ENCODE results near the gene SLC34A1. TPM values are rescaled to one million over a fixed set of nuclear protein-coding genes. Genes with fewer than 3 reads are reported as not detected.

The SLC34A1 gene
- total RNA-seq, 6 experiments from 2014 or later, result 0.12 to 5.3 (median 1.6) TPM; not detected in 1

GRCh38 chr5:177434437-177434836 lies 50.2 kb downstream of the SLC34A1 start:
- ATAC-seq, result no peak
- Histone ChIP-seq H3K4me1 (peaks cover 0 to 3% (median 0%) of the 10 kb centered on the region in 4 donors), H3K4me3 (no peak overlapping the region), H3K27ac (no peak overlapping the region), H3K9me3 (no peaks in the 10 kb centered on the region), H3K27me3 (no peaks in the 10 kb centered on the region), H3K36me3 (peaks cover 0 to 44% (median 0%) of the 10 kb centered on the region in 4 donors)
- no CpG with 5 or more reads among the region's 8 CpGs for WGBS (ENCODE audit: insufficient coverage, low coverage, low lambda C conversion rate, missing lambda C conversion rate)
- no peak for DNase-seq
- intact Hi-C loops (cut with DNase I), result no loop called here
- TF ChIP-seq, protein P1, sequence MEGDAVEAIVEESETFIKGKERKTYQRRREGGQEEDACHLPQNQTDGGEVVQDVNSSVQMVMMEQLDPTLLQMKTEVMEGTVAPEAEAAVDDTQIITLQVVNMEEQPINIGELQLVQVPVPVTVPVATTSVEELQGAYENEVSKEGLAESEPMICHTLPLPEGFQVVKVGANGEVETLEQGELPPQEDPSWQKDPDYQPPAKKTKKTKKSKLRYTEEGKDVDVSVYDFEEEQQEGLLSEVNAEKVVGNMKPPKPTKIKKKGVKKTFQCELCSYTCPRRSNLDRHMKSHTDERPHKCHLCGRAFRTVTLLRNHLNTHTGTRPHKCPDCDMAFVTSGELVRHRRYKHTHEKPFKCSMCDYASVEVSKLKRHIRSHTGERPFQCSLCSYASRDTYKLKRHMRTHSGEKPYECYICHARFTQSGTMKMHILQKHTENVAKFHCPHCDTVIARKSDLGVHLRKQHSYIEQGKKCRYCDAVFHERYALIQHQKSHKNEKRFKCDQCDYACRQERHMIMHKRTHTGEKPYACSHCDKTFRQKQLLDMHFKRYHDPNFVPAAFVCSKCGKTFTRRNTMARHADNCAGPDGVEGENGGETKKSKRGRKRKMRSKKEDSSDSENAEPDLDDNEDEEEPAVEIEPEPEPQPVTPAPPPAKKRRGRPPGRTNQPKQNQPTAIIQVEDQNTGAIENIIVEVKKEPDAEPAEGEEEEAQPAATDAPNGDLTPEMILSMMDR (IDR thresholded peaks at IDR 0.05), result no peak
- no peak for TF ChIP-seq POLR2A (IDR thresholded peaks at IDR 0.05)

DNA sequence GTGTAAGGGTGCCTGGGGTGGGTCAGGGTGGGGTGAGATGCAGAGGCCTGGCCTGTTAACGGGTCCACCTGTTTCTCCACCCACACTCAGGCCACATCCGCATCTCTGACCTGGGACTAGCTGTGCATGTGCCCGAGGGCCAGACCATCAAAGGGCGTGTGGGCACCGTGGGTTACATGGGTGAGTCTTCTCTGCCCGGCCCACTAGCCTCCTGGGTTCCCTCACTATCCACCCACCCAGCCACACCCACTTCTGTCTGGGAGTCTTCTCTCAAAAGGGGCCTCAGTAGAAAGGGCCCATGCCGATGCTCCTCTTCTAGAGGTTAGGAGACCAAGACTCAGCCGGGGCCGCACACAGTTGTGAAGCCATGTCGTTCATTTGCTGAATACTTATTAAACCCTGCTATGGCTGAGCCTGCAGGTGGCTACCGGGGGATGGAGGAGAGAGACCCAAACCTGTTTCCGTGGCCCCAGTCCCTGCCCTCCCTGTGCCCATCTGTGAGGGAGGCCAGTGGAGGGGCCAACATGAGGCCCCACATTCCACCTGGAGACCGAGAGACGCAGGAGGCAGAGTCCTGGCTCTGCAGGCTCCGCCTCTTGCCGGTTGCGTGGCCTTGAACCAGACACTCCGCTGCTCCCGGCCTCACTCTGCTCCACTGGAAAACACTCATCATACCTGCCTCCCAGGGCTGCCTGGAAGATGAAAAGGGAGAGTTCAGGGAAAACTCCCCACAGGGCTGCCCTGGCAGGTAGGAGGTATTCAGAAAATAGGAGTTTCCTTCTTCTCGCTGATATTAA lies 50.9 kb downstream of the SLC34A1 start:
- H3K27me3 ChIP-seq, result no peaks in the 10 kb centered on the region
- peaks cover 0 to 44% (median 0%) of the 10 kb centered on the region in 4 donors for H3K36me3 ChIP-seq
- H3K4me3 ChIP-seq, result no peak overlapping the region
- ATAC-seq (no peak), DNase-seq (no peak)
- H3K4me1 ChIP-seq, result peaks cover 0 to 3% (median 0%) of the 10 kb centered on the region in 4 donors
- intact Hi-C loops (cut with DNase I), result loop anchor here in 1 of 2 donors (5.0 kb wide), 1 partner anchor 33 kb away; the partner anchor contains the start of gene PFN3
- H3K27ac ChIP-seq, result no peak overlapping the region
- WGBS (ENCODE audit: insufficient coverage, low coverage, low lambda C conversion rate, missing lambda C conversion rate), result 100% methylated on average over 5 of the region's 20 CpGs
- no peak for TF ChIP-seq POLR2A (IDR thresholded peaks at IDR 0.05)
- TF ChIP-seq, protein P1 (IDR thresholded peaks at IDR 0.05), result no peak
- no peaks in the 10 kb centered on the region for H3K9me3 ChIP-seq

DNA sequence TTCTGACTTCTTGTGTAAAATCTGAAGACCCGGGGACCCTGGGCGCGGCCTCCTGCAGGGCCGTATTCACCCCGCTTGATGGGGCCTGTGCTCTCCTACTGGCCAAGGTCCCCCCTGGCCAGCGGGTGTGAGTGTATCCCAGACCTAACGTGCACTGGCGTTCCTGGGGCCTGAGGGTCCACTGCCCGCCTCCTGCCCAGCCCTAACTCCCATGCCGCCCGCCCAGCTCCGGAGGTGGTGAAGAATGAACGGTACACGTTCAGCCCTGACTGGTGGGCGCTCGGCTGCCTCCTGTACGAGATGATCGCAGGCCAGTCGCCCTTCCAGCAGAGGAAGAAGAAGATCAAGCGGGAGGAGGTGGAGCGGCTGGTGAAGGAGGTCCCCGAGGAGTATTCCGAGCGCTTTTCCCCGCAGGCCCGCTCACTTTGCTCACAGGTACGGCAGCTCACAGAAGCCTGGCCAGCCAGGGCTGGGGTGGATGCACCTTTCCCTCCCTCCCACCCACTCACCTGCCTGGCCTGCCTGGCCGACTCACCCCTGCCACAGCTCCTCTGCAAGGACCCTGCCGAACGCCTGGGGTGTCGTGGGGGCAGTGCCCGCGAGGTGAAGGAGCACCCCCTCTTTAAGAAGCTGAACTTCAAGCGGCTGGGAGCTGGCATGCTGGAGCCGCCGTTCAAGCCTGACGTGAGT lies 51.8 kb downstream of the SLC34A1 start:
- Histone ChIP-seq H3K36me3 (peaks cover 0 to 44% (median 0%) of the 10 kb centered on the region in 4 donors), H3K4me3 (no peak overlapping the region), H3K27ac (no peak overlapping the region), H3K27me3 (no peaks in the 10 kb centered on the region), H3K9me3 (no peaks in the 10 kb centered on the region), H3K4me1 (no peaks in the 10 kb centered on the region)
- no peak for ATAC-seq
- DNase-seq, result no peak
- WGBS (ENCODE audit: insufficient coverage, low coverage, low lambda C conversion rate, missing lambda C conversion rate), result 95% methylated on average over 18 of the region's 37 CpGs
- TF ChIP-seq POLR2A (IDR thresholded peaks at IDR 0.05), result no peak
- TF ChIP-seq, protein P1 (IDR thresholded peaks at IDR 0.05), result no peak
- intact Hi-C loops (cut with DNase I), result loop anchor here in 1 of 2 donors (5.0 kb wide), 1 partner anchor 34 kb away; the partner anchor contains the start of gene PFN3

GRCh38 chr5:177437623-177438022 lies 53.4 kb downstream of the SLC34A1 start:
- Histone ChIP-seq H3K4me3 (no peak overlapping the region), H3K27me3 (no peaks in the 10 kb centered on the region), H3K9me3 (no peaks in the 10 kb centered on the region), H3K27ac (no peak overlapping the region), H3K36me3 (peaks cover 0 to 39% (median 0%) of the 10 kb centered on the region in 4 donors), H3K4me1 (no peaks in the 10 kb centered on the region)
- TF ChIP-seq, protein P1 (IDR thresholded peaks at IDR 0.05), result no peak
- no peak for TF ChIP-seq POLR2A (IDR thresholded peaks at IDR 0.05)
- WGBS (ENCODE audit: insufficient coverage, low coverage, low lambda C conversion rate, missing lambda C conversion rate), result 65% methylated on average over 4 of the region's 4 CpGs
- ATAC-seq (no peak), DNase-seq (no peak)
- intact Hi-C loops (cut with DNase I), result loop anchor here in 1 of 2 donors (5.0 kb wide), 1 partner anchor 35 kb away; the partner anchor contains the start of gene PFN3
